GM12801 (cell line): Measurements from ENCODE around the gene MAPRE2.

Experiments
- TF ChIP-seq, protein P1 (sequence below): IDR thresholded peaks from one replicate; pipeline ENCODE4 v1.5.1; 2011; ENCODE audit warnings: control low read depth; ENCODE audit not compliant: insufficient read length; ENCODE audit errors: extremely low read depth

Gene MAPRE2

DNA sequence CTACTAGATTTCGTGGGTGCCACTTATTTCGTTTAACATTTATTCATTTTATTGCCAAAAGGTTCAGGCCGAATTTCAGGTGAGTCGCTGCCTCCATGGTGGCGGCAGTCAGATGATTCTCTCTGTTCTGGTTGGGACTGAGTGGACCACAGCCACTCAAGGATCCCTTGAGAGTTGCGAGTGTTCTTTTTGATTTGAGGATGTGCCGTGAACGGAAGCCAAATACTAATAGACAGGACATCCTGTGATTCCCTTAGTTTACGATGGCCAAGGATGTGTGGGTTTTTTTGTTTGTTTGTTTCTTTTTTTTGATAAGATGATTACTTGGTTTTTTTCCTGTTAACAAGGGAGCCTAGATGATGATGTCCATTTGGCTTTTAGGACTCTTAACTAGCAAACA lies 13.2 kb downstream of the MAPRE2 start:
- TF ChIP-seq, protein P1, sequence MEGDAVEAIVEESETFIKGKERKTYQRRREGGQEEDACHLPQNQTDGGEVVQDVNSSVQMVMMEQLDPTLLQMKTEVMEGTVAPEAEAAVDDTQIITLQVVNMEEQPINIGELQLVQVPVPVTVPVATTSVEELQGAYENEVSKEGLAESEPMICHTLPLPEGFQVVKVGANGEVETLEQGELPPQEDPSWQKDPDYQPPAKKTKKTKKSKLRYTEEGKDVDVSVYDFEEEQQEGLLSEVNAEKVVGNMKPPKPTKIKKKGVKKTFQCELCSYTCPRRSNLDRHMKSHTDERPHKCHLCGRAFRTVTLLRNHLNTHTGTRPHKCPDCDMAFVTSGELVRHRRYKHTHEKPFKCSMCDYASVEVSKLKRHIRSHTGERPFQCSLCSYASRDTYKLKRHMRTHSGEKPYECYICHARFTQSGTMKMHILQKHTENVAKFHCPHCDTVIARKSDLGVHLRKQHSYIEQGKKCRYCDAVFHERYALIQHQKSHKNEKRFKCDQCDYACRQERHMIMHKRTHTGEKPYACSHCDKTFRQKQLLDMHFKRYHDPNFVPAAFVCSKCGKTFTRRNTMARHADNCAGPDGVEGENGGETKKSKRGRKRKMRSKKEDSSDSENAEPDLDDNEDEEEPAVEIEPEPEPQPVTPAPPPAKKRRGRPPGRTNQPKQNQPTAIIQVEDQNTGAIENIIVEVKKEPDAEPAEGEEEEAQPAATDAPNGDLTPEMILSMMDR: no peak

- TF ChIP-seq, protein P1: no peak
Measured at GRCh38 chr18:35055105-35055504, 13.9 kb downstream of the MAPRE2 start.

- TF ChIP-seq, protein P1: no peak
Measured at GRCh38 chr18:35055726-35056125, 14.5 kb downstream of the MAPRE2 start.

GRCh38 chr18:35059280-35059927 lies 18.2 kb downstream of the MAPRE2 start:
- TF ChIP-seq, protein P1: no peak

- TF ChIP-seq, protein P1: no peak
Measured at GRCh38 chr18:35060122-35060815, 19.1 kb downstream of the MAPRE2 start.

DNA sequence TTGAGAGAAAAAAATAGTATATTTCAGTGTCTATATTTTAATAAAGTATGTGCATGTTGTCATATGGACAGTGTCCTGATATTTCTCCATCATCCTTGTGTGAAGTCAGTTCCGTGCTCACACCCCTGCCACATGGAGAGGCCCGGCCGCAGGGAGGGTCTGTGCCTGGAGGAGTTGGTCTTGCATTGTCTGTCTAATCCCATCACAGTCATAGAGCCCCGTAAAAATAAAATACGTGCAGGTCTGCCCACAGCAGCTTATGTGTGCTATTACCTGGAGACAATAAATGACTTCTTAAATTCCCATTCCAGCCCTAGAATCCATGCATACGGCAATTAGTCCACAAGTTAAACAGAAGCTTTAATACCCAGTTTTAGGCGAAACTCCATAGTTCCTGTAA lies 20.1 kb downstream of the MAPRE2 start:
- TF ChIP-seq, protein P1: no peak

GRCh38 chr18:35061804-35062203 lies 20.6 kb downstream of the MAPRE2 start:
- TF ChIP-seq, protein P1: no peak
